ENCODE measurements around the gene DAGLB. TPM values are rescaled to one million over a fixed set of nuclear protein-coding genes. Genes with fewer than 3 reads are reported as not detected.

DAGLB gene
- total and polyA plus RNA-seq, 2 of the 4 experiments (the other 2 are of a cell fraction): 23.4 to 33.5 TPM

GRCh38 chr7:6444516-6445269 is 3.1 kb downstream of the DAGLB start:
- Histone ChIP-seq H4K20me1 (ENCODE audit: insufficient read depth, low read length) (peaks cover 22% of the 10 kb centered on the region), H3K9me1 (ENCODE audit: insufficient read depth, low read length) (peaks cover 27% of the 10 kb centered on the region), H3K27ac (ENCODE audit: insufficient read depth, low read length) (peak overlapping the region; percentile 64), H3K18ac (ENCODE audit: low read depth, low read length) (peak overlapping the region; percentile 33; the same call in 1 of the 2 replicates), H3K23ac (ENCODE audit: low read depth, low read length) (0 out of 2 replicates have a peak overlapping the region, but pooled peaks have one; percentile 85), H4K91ac (ENCODE audit: insufficient read depth, low read depth, low read length) (peak overlapping the region; percentile 75; the same call in 1 of the 2 replicates), H3K36me3 (ENCODE audit: control insufficient read depth, insufficient read depth, low read length) (peaks cover 15% of the 10 kb centered on the region), H2BK15ac (ENCODE audit: low read depth, low read length) (peak overlapping the region; percentile 44; the same call in 1 of the 3 replicates), H3K4me2 (ENCODE audit: low read depth, low read length) (no peak overlapping the region), H3K9me3 (ENCODE audit: control insufficient read depth, insufficient read depth, low read length) (no peaks in the 10 kb centered on the region), H3K56ac (ENCODE audit: extremely low read depth, insufficient read depth, low read length) (peak overlapping the region; percentile 38; the same call in 1 of the 2 replicates), H3K4me3 (ENCODE audit: insufficient read depth, low read depth, low read length) (no peak overlapping the region), H3K4ac (ENCODE audit: low read depth, low read length) (peak overlapping the region; percentile 88), H3K27me3 (ENCODE audit: control insufficient read depth, insufficient read depth, low read length) (no peaks in the 10 kb centered on the region), H2BK120ac (ENCODE audit: low read depth, low read length) (peak overlapping the region; percentile 86; the same call in 1 of the 2 replicates), H2AFZ (replicated peaks; ENCODE audit: low read length, poor library complexity) (no peak overlapping the region), H2BK5ac (ENCODE audit: low read depth, low read length, poor library complexity, severe bottlenecking) (peak overlapping the region; percentile 96), H3K79me1 (ENCODE audit: low read depth in 1 of 2, low read length in 2 of 2) (peaks cover 19 to 60% of the 10 kb centered on the region in 2 experiments), H3K4me1 (ENCODE audit: control insufficient read depth, insufficient read depth, low read length) (peaks cover 15% of the 10 kb centered on the region), H2BK20ac (ENCODE audit: low read depth, low read length) (peak overlapping the region; percentile 90), H2AK5ac (ENCODE audit: low read depth, low read length) (peak overlapping the region; percentile 83), H2AK9ac (replicated peaks; ENCODE audit: low read depth, low read length, poor library complexity) (no peak overlapping the region), H3K9ac (ENCODE audit: low read depth, low read length) (no peak overlapping the region), H4K8ac (ENCODE audit: low read depth in 2 of 2, low read length in 2 of 2) (peak overlapping the region; percentile 15 to 79; a peak in 3 of 4 replicates), H4K5ac (ENCODE audit: low read depth, low read length) (peak overlapping the region; percentile 8; the same call in 1 of the 2 replicates), H3K14ac (replicated peaks; ENCODE audit: low read depth, low read length) (peak overlapping the region; percentile 58; the same call in 1 of the 2 replicates)
- no CpG with 5 or more reads among the region's 13 CpGs for WGBS, 2 experiments (ENCODE audit: extremely low coverage in 2 of 2, insufficient read length in 1 of 2)
- ATAC-seq (ENCODE audit: low read depth) (no peak), DNase-seq (peak; percentile 60)
- intact Hi-C loops (cut with micrococcal nuclease) (no loop called here), dilution Hi-C loops (cut with HindIII; ENCODE audit: low sequenced_read_pairs, unreplicated experiment) (no loop called here), in situ Hi-C loops (cut with MboI; ENCODE audit: low sequenced_read_pairs) (no loop called here)
- ChIA-PET CTCF (no interaction called here), POLR2A (ENCODE audit: unreplicated experiment) (interaction anchor here (0.7 kb wide), 1 partner anchor 1521 kb away, joined by 3 read pairs; no protein-coding TSS in a partner anchor)
- no TSS peak for BruUV-seq (replicated peaks)
- no peak for TF ChIP-seq RAD21 (IDR thresholded peaks at IDR 0.05; ENCODE audit: low read length)
- TF ChIP-seq CTCF (conservative IDR thresholded peaks at IDR 0.05; ENCODE audit: low read depth, low read length): no peak
- TF ChIP-seq MAZ (IDR thresholded peaks at IDR 0.05; ENCODE audit: borderline replicate concordance, low read depth, low read length): no peak
- TF ChIP-seq MXI1 (IDR thresholded peaks at IDR 0.05; ENCODE audit: borderline replicate concordance, low read depth, low read length): no peak
- no peak for TF ChIP-seq FOS (IDR thresholded peaks at IDR 0.05; ENCODE audit: low read depth, low read length)
- TF ChIP-seq RFX5 (IDR thresholded peaks at IDR 0.05; ENCODE audit: low read depth, low read length): no peak
- TF ChIP-seq BHLHE40 (IDR thresholded peaks at IDR 0.05; ENCODE audit: low read depth, low read length): no peak
- no peak for TF ChIP-seq NFE2L2 (IDR thresholded peaks at IDR 0.05; ENCODE audit: low read depth, low read length)
- no peak for TF ChIP-seq CHD1 (IDR thresholded peaks at IDR 0.05; ENCODE audit: low read depth, low read length)
- no peak for TF ChIP-seq MAFK (IDR thresholded peaks at IDR 0.05; ENCODE audit: low read depth, low read length)
- TF ChIP-seq ELK1 (IDR thresholded peaks at IDR 0.05; ENCODE audit: borderline replicate concordance, low read depth, low read length): no peak
- no peak for TF ChIP-seq USF2 (IDR thresholded peaks at IDR 0.05; ENCODE audit: low read depth, low read length)
- TF ChIP-seq SMC3 (IDR thresholded peaks at IDR 0.05; ENCODE audit: low read depth, low read length): no peak
- TF ChIP-seq POLR2A (IDR thresholded peaks at IDR 0.05; ENCODE audit: low read depth, low read length): no peak

All from IMR-90 (cell line).